PC-3 (cell line): ENCODE data around the gene POLR2M. TPM values are rescaled to one million over a fixed set of nuclear protein-coding genes. Genes with fewer than 3 reads are reported as not detected.

Source experiments
- ATAC-seq: fragments of 200-7000 bp; cut with Tn5 transposase; 2 replicates; pipeline ENCODE4 v1.9.1; 2020; ENCODE audit warnings: mild to moderate bottlenecking, moderate library complexity
- BruUV-seq: library from RNA; stranded (reverse); fragments of 400-500 nt; replicated peaks from 2 replicates; lab custom pipeline; 2021; lab: Mats Ljungman, UMichigan
- CTCF ChIA-PET: fragments of 300-600 bp; sonication (Branson Sonifier 250); formaldehyde crosslinking; loops from one replicate; lab custom pipeline; 2022; ENCODE audit warnings: antibody characterized with exemption; lab: Charles Lee
- POLR2A ChIA-PET: fragments of 300-600 bp; sonication (Branson Sonifier 250); formaldehyde crosslinking; loops from one replicate; lab custom pipeline; 2022; ENCODE audit warnings: antibody characterized with exemption; ENCODE audit not compliant: unreplicated experiment; lab: Charles Lee
- DNase-seq: peaks from one replicate; pipeline ENCODE4 v3.0.0-alpha.2; 2015
- H2AFZ ChIP-seq: fragments of 300-600 bp; sonication (generic); 2 replicates; pipeline ENCODE4 v1.6.0; 2016; ENCODE audit warnings: antibody characterized with exemption, low read length
- H3F3A ChIP-seq: fragments of 300-600 bp; sonication (generic); one replicate; pipeline ENCODE4 v1.6.0; 2017; ENCODE audit warnings: antibody characterized with exemption, low read length, control low read depth, mild to moderate bottlenecking; ENCODE audit not compliant: unreplicated experiment
- H3K27ac ChIP-seq: fragments of 300-600 bp; sonication (generic); 2 replicates; pipeline ENCODE4 v1.5.1; 2016; ENCODE audit warnings: mild to moderate bottlenecking, low read length
- H3K27me3 ChIP-seq: fragments of 300-600 bp; sonication (generic); 2 replicates; pipeline ENCODE4 v1.6.1; 2016; ENCODE audit warnings: low read length, mixed read lengths
- H3K36me3 ChIP-seq: fragments of 300-600 bp; sonication (generic); 2 replicates; pipeline ENCODE4 v1.6.1; 2016; ENCODE audit warnings: low read depth, mixed run types, low read length, mixed read lengths
- H3K4me1 ChIP-seq: fragments of 300-600 bp; sonication (generic); 2 replicates; pipeline ENCODE4 v1.5.1; 2016; ENCODE audit warnings: low read length; ENCODE audit not compliant: insufficient read depth
- H3K4me2 ChIP-seq: fragments of 300-600 bp; sonication (generic); 2 replicates; pipeline ENCODE4 v1.6.0; 2016; ENCODE audit warnings: low read length
- H3K4me3 ChIP-seq: fragments of 300-600 bp; sonication (generic); 2 replicates; pipeline ENCODE4 v1.5.1; 2016; ENCODE audit warnings: mild to moderate bottlenecking, low read length, mixed read lengths
- H3K79me2 ChIP-seq: fragments of 300-600 bp; sonication (generic); 2 replicates; pipeline ENCODE4 v1.6.1; 2017; ENCODE audit warnings: low read length, mixed read lengths
- H3K9ac ChIP-seq: fragments of 300-600 bp; sonication (generic); 2 replicates; pipeline ENCODE4 v1.6.0; 2016; ENCODE audit warnings: mild to moderate bottlenecking, low read length
- H3K9me2 ChIP-seq: fragments of 300-600 bp; sonication (generic); replicated peaks from 2 replicates; pipeline ENCODE4 v1.6.1; 2016; ENCODE audit warnings: mixed run types, low read length, mixed read lengths
- H3K9me3 ChIP-seq: fragments of 300-600 bp; sonication (generic); 2 replicates; pipeline ENCODE4 v1.6.1; 2016; ENCODE audit warnings: low read length, mixed read lengths
- H4K20me1 ChIP-seq: fragments of 300-600 bp; sonication (generic); 2 replicates; pipeline ENCODE4 v1.6.1; 2016; ENCODE audit warnings: low read length, mixed read lengths
- CTCF ChIP-seq: fragments of 300-600 bp; sonication (generic); conservative IDR thresholded peaks from 2 replicates; pipeline ENCODE4 v1.5.1; 2017; ENCODE audit warnings: antibody characterized with exemption, low read depth, mild to moderate bottlenecking, low read length
- EZH2 ChIP-seq: fragments of 300-600 bp; sonication (generic); IDR thresholded peaks from one replicate; pipeline ENCODE4 v1.6.1; 2017; ENCODE audit warnings: antibody characterized with exemption, mild to moderate bottlenecking, low read length; ENCODE audit not compliant: unreplicated experiment
- EZH2phosphoT487 ChIP-seq: fragments of 300-600 bp; sonication (generic); IDR thresholded peaks from 2 replicates; pipeline ENCODE4 v1.6.1; 2018; ENCODE audit warnings: mild to moderate bottlenecking, antibody characterized with exemption, low read length, borderline replicate concordance
- intact Hi-C: fragments of 100-400 bp; cut with micrococcal nuclease; formaldehyde crosslinking; loops from 2 replicates; pipeline ENCODE4 v1.9.0; 2023
- total RNA-seq: library from RNA; depleted of rRNA; stranded (reverse); fragments of >200 nt; gene quantifications from 2 replicates; pipeline ENCODE4 v1.2.3, GENCODE V29; 2014

POLR2M gene
- total RNA-seq, 1 experiment from 2014 or later, result 487 TPM

- ATAC-seq (peak; percentile 59), DNase-seq (no peak)
- POLR2A ChIA-PET, result no interaction called here
- TF ChIP-seq EZH2phosphoT487 (no peak), CTCF (no peak), EZH2 (no peak)
- no peaks in the 10 kb centered on the region for H3K27me3 ChIP-seq
- H3K36me3 ChIP-seq, result no peaks in the 10 kb centered on the region
- CTCF ChIA-PET, result no interaction called here
- no peak overlapping the region for H3K4me2 ChIP-seq
- peaks cover 19% of the 10 kb centered on the region for H3K4me1 ChIP-seq
- no peaks in the 10 kb centered on the region for H3K9me3 ChIP-seq
- H3F3A ChIP-seq, result no peaks in the 10 kb centered on the region
- H3K27ac ChIP-seq, result no peak overlapping the region
- H2AFZ ChIP-seq, result no peak overlapping the region
- H3K79me2 ChIP-seq, result no peaks in the 10 kb centered on the region
- intact Hi-C loops, result no loop called here
- H3K4me3 ChIP-seq, result no peak overlapping the region
- no peak overlapping the region for H3K9ac ChIP-seq
- H4K20me1 ChIP-seq, result no peaks in the 10 kb centered on the region
- no peaks in the 10 kb centered on the region for H3K9me2 ChIP-seq
- BruUV-seq, result no TSS peak
Measured at GRCh38 chr15:57698243-57698642, 8.3 kb upstream of the POLR2M start.

DNA sequence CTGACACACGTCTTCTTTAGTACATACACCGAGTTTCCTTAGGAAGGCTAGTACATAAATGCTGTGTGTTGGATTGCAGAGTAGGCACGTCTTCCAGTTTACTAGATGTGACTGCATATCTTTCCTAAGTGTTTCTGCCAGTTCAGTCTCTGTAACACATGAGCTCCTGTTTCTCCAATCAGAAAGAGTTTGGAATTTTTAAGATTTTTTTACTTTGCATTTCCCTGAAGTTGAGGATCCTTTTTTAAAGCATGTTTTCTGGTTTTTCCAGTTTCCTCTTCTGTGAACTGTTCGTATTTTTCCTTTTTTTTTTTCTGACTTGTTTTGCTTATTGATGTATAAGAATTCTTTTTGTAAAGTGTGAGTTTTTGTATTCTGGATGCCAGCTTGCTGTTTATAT is 7.5 kb upstream of the POLR2M start:
- H4K20me1 ChIP-seq, result no peaks in the 10 kb centered on the region
- no peak overlapping the region for H3K27ac ChIP-seq
- no peaks in the 10 kb centered on the region for H3K9me3 ChIP-seq
- ChIA-PET POLR2A (no interaction called here), CTCF (interaction anchor here (0.7 kb wide), 1 partner anchor 34 kb away, joined by 4 read pairs; no protein-coding TSS in a partner anchor)
- BruUV-seq, result no TSS peak
- no peaks in the 10 kb centered on the region for H3K79me2 ChIP-seq
- no peak overlapping the region for H3K9ac ChIP-seq
- no peaks in the 10 kb centered on the region for H3F3A ChIP-seq
- no peak overlapping the region for H3K4me2 ChIP-seq
- no peaks in the 10 kb centered on the region for H3K27me3 ChIP-seq
- H3K9me2 ChIP-seq, result no peaks in the 10 kb centered on the region
- DNase-seq (no peak), ATAC-seq (no peak)
- no peak overlapping the region for H2AFZ ChIP-seq
- TF ChIP-seq EZH2, result no peak
- TF ChIP-seq CTCF, result no peak
- no peak for TF ChIP-seq EZH2phosphoT487
- intact Hi-C loops, result no loop called here
- H3K36me3 ChIP-seq, result no peaks in the 10 kb centered on the region
- H3K4me3 ChIP-seq, result no peak overlapping the region
- H3K4me1 ChIP-seq, result peaks cover 26% of the 10 kb centered on the region

- Histone ChIP-seq H3K4me3 (no peak overlapping the region), H3K9me3 (no peaks in the 10 kb centered on the region), H3K9ac (no peak overlapping the region), H3K36me3 (no peaks in the 10 kb centered on the region), H3K9me2 (no peaks in the 10 kb centered on the region), H3K79me2 (peaks cover 18% of the 10 kb centered on the region), H2AFZ (no peak overlapping the region), H3K4me2 (peak overlapping the region; percentile 45), H3K4me1 (peaks cover 31% of the 10 kb centered on the region), H3K27me3 (no peaks in the 10 kb centered on the region), H3F3A (no peaks in the 10 kb centered on the region), H4K20me1 (peaks cover 7% of the 10 kb centered on the region; the same call in 1 of the 2 replicates), H3K27ac (no peak overlapping the region)
- DNase-seq (peak; percentile 70), ATAC-seq (peak; percentile 34)
- intact Hi-C loops, result loop anchor here (2.0 kb wide), 1 partner anchor 23 kb away; no protein-coding TSS in a partner anchor
- POLR2A ChIA-PET, result interaction anchor here (0.7 kb wide), 1 partner anchor 130 kb away, joined by 4 read pairs; no protein-coding TSS in a partner anchor
- TF ChIP-seq CTCF, result no peak
- TF ChIP-seq EZH2phosphoT487, result no peak
- no peak for TF ChIP-seq EZH2
- BruUV-seq, result no TSS peak
- CTCF ChIA-PET, result no interaction called here
Measured at GRCh38 chr15:57703387-57703786, 3.1 kb upstream of the POLR2M start.
